Colonic mucosa (tissue), 4 donors: ENCODE data around the gene FLYWCH2. TPM values are rescaled to one million over a fixed set of nuclear protein-coding genes. Genes with fewer than 3 reads are reported as not detected.

Experiments used
- DNase-seq: peaks from one replicate; pipeline ENCODE4 v3.0.0-alpha.2; 2020
- H3K27ac ChIP-seq: fragments of 200-600 bp; one replicate; pipeline ENCODE4 v1.8.0; 2021
- H3K27me3 ChIP-seq: fragments of 200-600 bp; one replicate; pipeline ENCODE4 v1.8.0; 2021
- H3K36me3 ChIP-seq: fragments of 200-600 bp; one replicate; pipeline ENCODE4 v1.8.0; 2021
- H3K4me1 ChIP-seq: fragments of 200-600 bp; one replicate; pipeline ENCODE4 v1.8.0; 2021; ENCODE audit warnings: mild to moderate bottlenecking
- H3K4me3 ChIP-seq: fragments of 200-600 bp; one replicate; pipeline ENCODE4 v1.8.0; 2021
- H3K9ac ChIP-seq, 2 donors: one replicate each; pipeline ENCODE4 v1.7.0; 2013; ENCODE audit warnings: control low read depth in 2 of 2, low read depth in 2 of 2, low read length in 2 of 2
- H3K9me3 ChIP-seq: fragments of 200-600 bp; one replicate; pipeline ENCODE4 v1.8.0; 2021
- intact Hi-C: fragments of 100-400 bp; cut with DNase I; formaldehyde crosslinking; loops from one replicate; pipeline ENCODE4 v1.14.1; 2022
- total RNA-seq, 2 donors: library from RNA; stranded (reverse); fragmentation: NEBNext Ultra II Directional in 1 of 2; extraction: Animal tissue kit (Norgen Biotek cat#: 25700) in 1 of 2; gene quantifications; one replicate each; pipeline ENCODE4 v1.2.1, GENCODE V29; 2021
- TF ChIP-seq, protein P1 (sequence below): fragments of 200-600 bp; IDR thresholded peaks from one replicate; pipeline ENCODE4 v1.8.0; 2022; ENCODE audit warnings: antibody characterized with exemption, mild to moderate bottlenecking
- donor health status: healthy.
- donor health status: DM: no; HTN: no; CAD: no.
- donor health status: DM: no; HTN: no; CAD: no.

The FLYWCH2 gene
- total RNA-seq, 2 donors from 2014 or later: 16.2 to 24.8 TPM

DNA sequence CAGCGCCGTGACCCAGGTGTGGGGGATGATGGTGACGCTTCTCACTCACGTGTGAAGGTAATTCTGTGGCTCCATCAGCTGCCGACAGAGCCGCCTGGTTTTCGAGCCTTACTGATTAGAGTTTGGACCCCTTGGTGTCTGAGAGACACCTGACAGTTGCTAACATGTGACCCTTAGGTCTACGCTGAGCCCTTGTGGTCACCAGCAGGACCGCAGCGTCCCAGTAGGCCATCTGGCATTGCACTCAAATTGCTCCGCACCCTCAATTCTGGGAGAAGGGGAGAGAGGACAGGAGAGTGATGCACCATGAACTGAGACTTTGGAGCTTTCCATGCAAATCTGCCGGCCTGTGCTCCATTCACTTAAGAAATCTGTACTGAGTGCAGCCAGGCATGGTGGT, 31.2 kb downstream of the FLYWCH2 start:
- no peaks in the 10 kb centered on the region for H3K27me3 ChIP-seq
- no peaks in the 10 kb centered on the region for H3K4me1 ChIP-seq
- intact Hi-C loops: loop anchor here (5.0 kb wide), 1 partner anchor 37 kb away; no protein-coding TSS in a partner anchor
- no peak overlapping the region for H3K9ac ChIP-seq
- no peak overlapping the region for H3K4me3 ChIP-seq
- no peak overlapping the region for H3K27ac ChIP-seq
- H3K9me3 ChIP-seq: no peaks in the 10 kb centered on the region
- H3K36me3 ChIP-seq: no peaks in the 10 kb centered on the region
- TF ChIP-seq, protein P1, sequence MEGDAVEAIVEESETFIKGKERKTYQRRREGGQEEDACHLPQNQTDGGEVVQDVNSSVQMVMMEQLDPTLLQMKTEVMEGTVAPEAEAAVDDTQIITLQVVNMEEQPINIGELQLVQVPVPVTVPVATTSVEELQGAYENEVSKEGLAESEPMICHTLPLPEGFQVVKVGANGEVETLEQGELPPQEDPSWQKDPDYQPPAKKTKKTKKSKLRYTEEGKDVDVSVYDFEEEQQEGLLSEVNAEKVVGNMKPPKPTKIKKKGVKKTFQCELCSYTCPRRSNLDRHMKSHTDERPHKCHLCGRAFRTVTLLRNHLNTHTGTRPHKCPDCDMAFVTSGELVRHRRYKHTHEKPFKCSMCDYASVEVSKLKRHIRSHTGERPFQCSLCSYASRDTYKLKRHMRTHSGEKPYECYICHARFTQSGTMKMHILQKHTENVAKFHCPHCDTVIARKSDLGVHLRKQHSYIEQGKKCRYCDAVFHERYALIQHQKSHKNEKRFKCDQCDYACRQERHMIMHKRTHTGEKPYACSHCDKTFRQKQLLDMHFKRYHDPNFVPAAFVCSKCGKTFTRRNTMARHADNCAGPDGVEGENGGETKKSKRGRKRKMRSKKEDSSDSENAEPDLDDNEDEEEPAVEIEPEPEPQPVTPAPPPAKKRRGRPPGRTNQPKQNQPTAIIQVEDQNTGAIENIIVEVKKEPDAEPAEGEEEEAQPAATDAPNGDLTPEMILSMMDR: no peak
- DNase-seq: no peak

- Histone ChIP-seq H3K9ac (no peak overlapping the region), H3K36me3 (no peaks in the 10 kb centered on the region), H3K9me3 (no peaks in the 10 kb centered on the region), H3K4me3 (no peak overlapping the region), H3K27me3 (no peaks in the 10 kb centered on the region), H3K4me1 (no peaks in the 10 kb centered on the region), H3K27ac (no peak overlapping the region)
- DNase-seq: no peak
- TF ChIP-seq, protein P1: no peak
- intact Hi-C loops: no loop called here
These were observed 32.3 kb downstream of the FLYWCH2 start for GRCh38 chr16:2915196-2915929.

DNA sequence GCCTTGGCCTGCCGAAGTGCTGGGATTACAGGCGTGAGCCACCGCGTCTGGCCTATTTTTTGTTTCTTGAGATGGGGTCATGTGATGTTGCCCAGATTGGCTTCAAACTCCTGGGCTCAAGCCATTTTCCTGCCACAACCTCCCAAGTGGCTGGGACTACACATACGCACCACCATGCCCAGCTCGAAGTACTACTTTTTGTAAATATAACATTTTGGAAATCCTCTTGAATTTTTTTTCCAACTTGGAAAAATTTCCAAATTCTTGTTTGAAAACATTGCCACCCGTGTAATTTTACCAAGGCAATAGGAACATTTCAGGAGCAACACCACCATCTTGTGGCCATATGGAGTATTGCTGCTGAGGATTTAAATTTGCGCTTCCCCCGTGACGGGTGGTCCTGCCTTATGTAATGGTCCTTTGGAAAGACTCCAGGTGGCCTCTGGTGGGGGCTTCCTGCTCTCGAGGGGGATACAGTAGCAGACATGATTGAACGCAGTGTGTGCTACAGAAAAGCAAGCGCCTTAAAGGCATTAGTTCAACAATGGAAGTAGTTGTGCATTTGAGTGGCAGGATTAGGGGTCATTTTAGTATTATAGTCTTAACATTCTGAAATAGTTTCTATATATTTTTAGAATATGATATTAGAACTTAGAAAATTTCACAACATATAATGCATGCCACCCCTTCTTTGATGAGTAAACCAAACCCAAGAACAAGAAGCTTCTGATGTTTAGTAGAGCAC, 36.7 kb downstream of the FLYWCH2 start:
- TF ChIP-seq, protein P1: peak; percentile 94
- Histone ChIP-seq H3K36me3 (no peaks in the 10 kb centered on the region), H3K4me3 (no peak overlapping the region), H3K9ac (no peak overlapping the region), H3K9me3 (no peaks in the 10 kb centered on the region), H3K4me1 (no peaks in the 10 kb centered on the region), H3K27ac (no peak overlapping the region), H3K27me3 (no peaks in the 10 kb centered on the region)
- intact Hi-C loops: no loop called here
- peak; percentile 69 for DNase-seq

DNA sequence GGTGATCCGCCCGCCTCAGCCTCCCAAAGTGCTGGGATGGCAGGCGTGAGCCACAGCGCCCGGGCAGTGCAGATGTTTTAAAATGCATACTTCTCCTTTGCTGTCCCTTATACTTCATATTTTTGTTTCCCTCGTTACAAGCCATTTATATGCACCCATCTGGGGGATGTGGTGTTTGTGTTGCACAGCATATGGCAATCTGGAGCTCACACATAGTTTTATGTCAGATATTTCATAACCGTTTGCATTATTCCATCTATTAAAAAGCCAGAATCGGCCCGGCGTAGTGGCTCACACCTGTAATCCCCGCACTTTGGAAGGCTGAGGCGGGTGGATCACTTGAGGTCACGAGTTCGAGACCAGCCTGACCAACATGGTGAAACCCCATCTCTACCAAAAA, 40.5 kb downstream of the FLYWCH2 start:
- Histone ChIP-seq H3K4me3 (no peak overlapping the region), H3K27ac (no peak overlapping the region), H3K9ac (no peak overlapping the region), H3K27me3 (no peaks in the 10 kb centered on the region), H3K36me3 (no peaks in the 10 kb centered on the region), H3K9me3 (no peaks in the 10 kb centered on the region), H3K4me1 (peaks cover 3% of the 10 kb centered on the region)
- no peak for DNase-seq
- intact Hi-C loops: no loop called here
- TF ChIP-seq, protein P1: no peak

DNA sequence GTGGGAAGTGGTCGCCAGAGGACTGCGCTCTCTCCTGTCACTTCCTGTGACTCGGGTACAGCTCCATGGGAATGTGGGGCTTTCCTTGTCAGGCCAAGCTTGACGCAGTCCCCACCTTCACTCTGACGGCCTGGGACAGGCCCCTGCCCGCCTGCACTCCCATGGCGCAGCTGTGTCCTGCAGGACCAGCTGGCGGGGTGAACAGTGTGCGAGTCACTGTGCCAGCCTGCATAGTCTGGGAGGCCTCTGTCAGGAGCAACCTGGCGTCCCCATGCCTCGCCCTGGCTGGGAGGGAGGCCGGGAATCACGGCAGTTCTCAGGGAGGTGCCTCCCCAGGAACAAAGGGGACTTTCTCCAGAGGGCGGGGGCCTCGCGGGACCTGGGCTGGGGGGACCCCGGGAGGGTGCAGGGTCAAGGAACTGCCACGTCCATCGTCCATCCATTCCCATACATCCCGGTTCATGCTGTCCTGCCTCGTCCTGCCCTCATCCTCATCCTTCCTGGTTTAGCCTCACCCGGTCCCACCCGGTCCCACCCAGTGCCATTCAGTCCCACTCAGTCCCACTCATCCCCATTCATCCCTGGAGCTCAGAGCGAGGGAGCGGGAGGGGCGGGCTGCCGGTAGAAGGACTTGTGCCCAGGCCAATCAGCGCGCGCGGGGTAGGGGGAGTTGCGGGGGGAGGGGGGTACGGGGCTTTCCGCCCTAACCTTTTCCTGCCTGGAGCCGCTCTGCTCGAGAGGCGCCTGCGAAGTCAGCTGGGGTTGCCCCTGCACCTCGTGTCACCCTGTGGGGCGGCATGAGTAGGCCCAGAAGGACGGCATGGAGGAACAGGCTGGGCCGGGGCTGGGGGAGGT, 42.1 kb downstream of the FLYWCH2 start:
- Histone ChIP-seq H3K9ac (no peak overlapping the region), H3K36me3 (no peaks in the 10 kb centered on the region), H3K4me1 (peaks cover 3% of the 10 kb centered on the region), H3K27ac (no peak overlapping the region), H3K4me3 (no peak overlapping the region), H3K27me3 (no peaks in the 10 kb centered on the region), H3K9me3 (no peaks in the 10 kb centered on the region)
- intact Hi-C loops: no loop called here
- no peak for DNase-seq
- TF ChIP-seq, protein P1: no peak
